Ammon's horn (tissue), 1 donor: ENCODE measurements around the gene LRIG2.
"Not testable (repeated sequence)": the region's sequence is repeated elsewhere in the genome, so short reads cannot be mapped to it uniquely, and the experiment has no call there.

Source experiments
- DNase-seq: peaks from one replicate; pipeline ENCODE4 v3.0.0-alpha.2; 2016; ENCODE audit warnings: low spot score

LRIG2 gene

GRCh38 chr1:113072757-113073478 lies at the start of gene LRIG2:
Gene LRIG2 (plus strand): TSS chr1:113073198. CDS start chr1:113073407, 209 bp downstream.
- peak; percentile 99 for DNase-seq

GRCh38 chr1:113023316-113023715 lies 49.7 kb upstream of the LRIG2 start:
- DNase-seq, result not testable (repeated sequence)

- no peak for DNase-seq
Observed at GRCh38 chr1:113027007-113027406, 46.0 kb upstream of the LRIG2 start.

- DNase-seq, result no peak
Observed at GRCh38 chr1:113027449-113027848, 45.5 kb upstream of the LRIG2 start.

GRCh38 chr1:113029822-113030221 lies 43.2 kb upstream of the LRIG2 start:
- no peak for DNase-seq

- DNase-seq, result no peak
Observed at GRCh38 chr1:113031171-113031933, 41.6 kb upstream of the LRIG2 start.

- DNase-seq, result no peak
Observed at GRCh38 chr1:113035086-113035485, 37.9 kb upstream of the LRIG2 start.

- DNase-seq, result no peak
Observed at GRCh38 chr1:113036639-113037321, 36.2 kb upstream of the LRIG2 start.

GRCh38 chr1:113040041-113040440 lies 33.0 kb upstream of the LRIG2 start:
- no peak for DNase-seq

- no peak for DNase-seq
Observed at GRCh38 chr1:113040718-113041412, 32.1 kb upstream of the LRIG2 start.

- DNase-seq, result peak; percentile 84
Observed at GRCh38 chr1:113041569-113042284, 31.3 kb upstream of the LRIG2 start.

GRCh38 chr1:113042285-113043143 lies 30.5 kb upstream of the LRIG2 start:
- DNase-seq, result peak; percentile 90

GRCh38 chr1:113043144-113043488 lies 29.9 kb upstream of the LRIG2 start:
- DNase-seq, result not testable (repeated sequence)

- no peak for DNase-seq
Observed at GRCh38 chr1:113046569-113046968, 26.4 kb upstream of the LRIG2 start.

GRCh38 chr1:113048064-113048463 lies 24.9 kb upstream of the LRIG2 start:
- DNase-seq, result no peak

GRCh38 chr1:113053344-113054126 lies 19.5 kb upstream of the LRIG2 start:
- no peak for DNase-seq

- DNase-seq, result no peak
Observed at GRCh38 chr1:113055570-113055969, 17.4 kb upstream of the LRIG2 start.

GRCh38 chr1:113057006-113057405 lies 16.0 kb upstream of the LRIG2 start:
- DNase-seq, result no peak

- no peak for DNase-seq
Observed at GRCh38 chr1:113058941-113059706, 13.9 kb upstream of the LRIG2 start.
